PFSK-1 (cell line): ENCODE results near the gene CPSF3.

Experiments
- POLR2AphosphoS5 ChIP-seq: IDR thresholded peaks from 2 replicates; pipeline ENCODE4 v1.6.1; 2012; ENCODE audit warnings: low read depth, mild to moderate bottlenecking, control low read depth, low read length, moderate library complexity
- TAF1 ChIP-seq: IDR thresholded peaks from 2 replicates; pipeline ENCODE4 v1.6.1; 2012; ENCODE audit warnings: low read length, control low read depth, borderline replicate concordance; ENCODE audit not compliant: insufficient read depth

GRCh38 chr2:9478526-9478925 lies 55.1 kb downstream of the CPSF3 start:
- TF ChIP-seq TAF1 (no peak), POLR2AphosphoS5 (no peak)
